Measurements from ENCODE around the gene TRIP6.
"Not testable (repeated sequence)": the region's sequence is repeated elsewhere in the genome, so short reads cannot be mapped to it uniquely, and the experiment has no call there.

TRIP6 gene

DNA sequence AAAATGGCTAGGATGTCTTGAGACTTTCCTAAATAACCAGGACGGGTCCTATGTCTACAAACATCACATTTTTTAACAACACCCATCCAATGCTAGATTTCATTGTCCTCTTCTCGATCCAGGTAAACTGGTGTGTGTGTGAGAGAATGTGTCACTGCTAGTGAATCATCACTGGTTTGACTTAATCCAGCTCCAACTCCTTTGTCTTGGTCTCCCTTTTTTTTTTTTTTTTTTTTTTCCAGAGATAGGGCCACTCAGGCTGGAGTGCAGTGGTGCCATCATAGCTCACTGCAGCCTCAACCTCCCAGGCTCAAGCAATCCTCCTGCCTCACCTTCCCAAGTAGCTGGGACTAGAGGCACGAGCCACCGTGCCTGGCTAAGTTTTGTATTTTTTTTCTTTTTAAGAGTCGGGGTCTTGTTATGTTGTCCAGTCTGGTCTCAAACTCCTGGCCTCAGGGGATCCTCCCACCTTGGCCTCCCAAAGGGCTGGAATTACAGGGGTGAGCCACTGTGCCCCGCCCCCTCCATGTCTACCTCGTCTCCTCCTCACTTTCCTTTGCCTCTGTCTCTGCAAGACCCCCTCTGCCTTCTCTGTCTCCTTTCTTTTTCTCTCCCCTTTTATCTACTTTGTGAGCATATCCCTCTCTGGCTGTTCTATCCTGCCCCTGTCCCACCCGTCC is 24.5 kb downstream of the TRIP6 start:
- DNase-seq = no peak
- ATAC-seq = no peak

- no peak for DNase-seq
- no peak for ATAC-seq
Observed at GRCh38 chr7:100892364-100893317, 25.5 kb downstream of the TRIP6 start.

DNA sequence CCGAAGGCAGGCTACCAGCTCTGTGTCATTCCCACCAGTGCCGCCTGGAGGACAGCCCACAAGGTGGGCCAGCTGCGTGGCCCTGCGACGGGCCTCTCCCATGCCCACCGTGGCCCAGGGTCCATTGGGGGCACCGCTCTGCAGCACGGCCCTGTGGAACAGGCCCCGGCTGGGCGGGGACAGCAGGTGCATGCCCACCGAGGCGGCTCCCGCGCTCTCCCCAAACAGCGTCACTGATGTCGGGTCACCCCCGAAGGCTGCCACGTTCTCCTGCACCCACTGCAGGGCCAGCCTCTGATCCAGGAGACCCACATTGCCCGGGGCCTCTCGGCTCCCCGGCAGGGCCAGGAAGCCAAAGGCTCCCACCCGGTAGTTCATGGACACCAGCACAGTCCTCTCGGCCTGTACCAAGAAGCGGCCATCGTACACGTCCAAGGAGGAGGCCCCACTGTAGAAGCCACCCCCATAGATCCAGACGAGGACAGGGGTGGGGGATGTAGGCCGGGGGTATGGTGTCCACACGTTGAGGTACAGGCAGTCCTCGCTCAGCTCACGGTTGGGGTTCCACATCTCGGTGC is 26.2 kb downstream of the TRIP6 start:
- DNase-seq = no peak
- ATAC-seq = no peak

DNA sequence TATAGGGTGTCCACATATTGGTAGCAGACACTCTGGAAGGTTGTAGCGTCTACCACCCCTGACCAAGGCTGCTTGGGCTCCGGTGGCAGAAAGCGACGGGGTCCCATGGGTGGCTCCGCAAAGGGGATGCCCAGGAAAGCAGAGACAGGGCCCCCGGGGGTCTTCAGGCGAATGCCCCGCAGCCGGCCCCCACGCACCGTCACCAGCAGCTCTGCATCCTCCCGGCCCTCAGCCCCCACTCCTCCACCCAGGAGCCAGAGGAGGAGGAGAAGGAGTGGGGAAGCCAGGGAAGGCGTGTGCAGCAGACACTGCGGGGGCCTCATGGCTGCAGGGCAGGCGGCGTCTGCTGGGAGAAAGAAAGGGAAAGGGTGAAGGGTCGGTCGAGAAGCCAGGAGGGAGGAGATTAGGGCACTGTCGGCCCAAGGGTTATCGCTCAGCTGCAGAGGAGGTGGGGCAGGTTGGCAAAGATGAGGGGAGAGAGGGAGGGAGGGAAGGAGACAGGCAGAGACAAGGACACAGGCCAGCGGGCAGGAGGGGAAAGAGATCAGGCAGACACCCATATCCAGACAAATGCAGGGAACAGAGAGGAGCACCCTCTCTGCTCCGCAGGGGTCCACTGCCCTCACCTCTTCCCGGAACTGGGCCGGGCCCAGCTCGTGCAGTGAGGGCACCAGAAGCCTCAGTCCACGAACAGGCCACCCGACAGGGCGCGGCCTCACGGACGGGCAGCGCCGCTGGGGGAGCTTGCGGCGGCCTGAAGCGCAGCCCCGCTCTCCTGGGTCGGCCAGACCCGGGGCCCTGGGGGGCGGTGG is 26.9 kb downstream of the TRIP6 start:
- ATAC-seq = no peak
- DNase-seq = no peak

DNA sequence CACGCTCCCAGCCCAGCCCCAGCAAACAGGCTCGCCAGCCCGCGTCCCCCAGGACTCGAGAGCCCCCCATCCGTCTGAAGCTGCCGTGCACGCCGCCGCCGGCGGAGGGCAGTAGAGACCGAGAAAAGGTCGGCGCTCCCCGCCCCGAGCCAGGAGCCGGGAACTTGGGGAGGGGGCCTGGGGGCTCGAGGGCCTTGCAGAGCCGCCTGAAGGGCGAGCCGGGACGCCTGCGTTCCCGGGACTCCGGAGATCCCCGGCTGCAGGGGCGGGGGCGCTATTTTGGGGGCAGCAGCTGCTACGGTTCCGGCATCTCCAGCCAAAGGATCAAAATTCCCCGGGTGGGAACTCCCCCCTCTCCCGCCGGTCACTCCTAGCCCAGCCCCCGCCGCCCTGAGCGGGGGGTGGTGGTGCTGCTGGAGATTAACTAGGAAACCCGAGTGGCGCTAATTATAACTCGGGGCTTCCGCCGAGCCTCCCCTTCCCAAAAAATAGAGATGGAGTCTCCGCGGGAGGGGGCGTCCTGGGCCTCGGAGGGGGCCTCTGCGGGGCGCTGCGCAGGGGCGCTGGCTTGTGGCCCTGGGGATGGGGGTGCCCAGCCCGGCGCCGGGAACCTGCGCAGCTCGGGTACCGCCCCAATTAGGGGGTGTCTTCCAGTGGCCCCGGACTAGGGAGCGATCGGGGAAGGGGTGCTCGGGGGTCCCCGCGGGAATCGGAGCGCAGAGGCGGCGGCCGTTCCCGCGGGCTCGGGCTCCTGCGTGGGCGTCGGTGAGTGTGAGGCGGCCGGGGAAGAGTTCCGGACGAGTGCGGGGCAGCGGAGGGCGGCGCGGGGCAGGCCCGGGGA is 27.9 kb downstream of the TRIP6 start:
- peak; percentile 78 for DNase-seq
- ATAC-seq = no peak

GRCh38 chr7:100895701-100895955 is 28.4 kb downstream of the TRIP6 start, which contains the start of gene ACHE:
TSS of gene ACHE (minus strand) at chr7:100895888. CDS start at chr7:100894232, 1,656 bp downstream.
- ATAC-seq (peak; percentile 33), DNase-seq (no peak)

DNA sequence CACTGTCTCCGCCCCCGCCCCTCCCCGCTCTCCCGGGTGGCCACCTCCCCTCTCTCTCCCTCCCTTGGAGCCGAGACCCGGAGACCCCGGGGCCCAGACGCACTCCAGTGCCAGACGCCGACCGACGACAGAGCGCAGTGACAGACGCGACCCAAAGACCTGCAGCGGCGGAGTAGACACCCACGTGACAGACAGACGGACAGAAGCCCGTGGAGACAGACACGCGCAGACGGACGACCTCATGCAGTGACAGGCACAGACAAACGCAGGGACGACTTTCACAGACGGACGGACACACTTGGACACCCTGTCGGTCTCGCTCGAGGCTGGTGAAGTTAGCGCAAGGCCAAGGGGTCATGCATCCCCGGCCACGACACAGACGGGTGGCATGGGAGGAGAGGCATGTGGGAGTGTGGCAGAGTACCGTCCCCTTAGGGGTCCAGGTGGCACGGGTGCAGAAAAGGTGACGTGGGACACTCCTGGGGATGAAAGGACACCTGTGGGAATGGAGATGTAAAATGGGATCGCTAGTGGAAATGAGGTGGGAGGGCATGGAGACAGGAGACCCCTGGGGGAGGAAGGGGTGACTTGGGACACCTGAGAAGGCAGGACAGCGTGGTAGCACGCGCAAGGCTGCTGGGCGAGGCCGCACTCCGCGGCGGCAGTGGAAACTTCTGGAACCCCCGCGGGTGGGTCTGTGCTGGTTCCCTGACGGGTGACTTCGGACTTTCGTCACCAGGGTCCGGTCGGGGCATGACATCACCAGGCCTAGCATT is 29.0 kb downstream of the TRIP6 start:
- ATAC-seq = peak; percentile 24
- peak; percentile 40 for DNase-seq

- peak; percentile 8 for ATAC-seq
- peak; percentile 63 for DNase-seq
Observed at GRCh38 chr7:100896732-100897608, 29.8 kb downstream of the TRIP6 start.

- ATAC-seq = no peak
- DNase-seq = no peak
Observed at GRCh38 chr7:100897772-100898454, 30.7 kb downstream of the TRIP6 start.

- DNase-seq = no peak
- no peak for ATAC-seq
Observed at GRCh38 chr7:100899432-100899831, 32.2 kb downstream of the TRIP6 start.

DNA sequence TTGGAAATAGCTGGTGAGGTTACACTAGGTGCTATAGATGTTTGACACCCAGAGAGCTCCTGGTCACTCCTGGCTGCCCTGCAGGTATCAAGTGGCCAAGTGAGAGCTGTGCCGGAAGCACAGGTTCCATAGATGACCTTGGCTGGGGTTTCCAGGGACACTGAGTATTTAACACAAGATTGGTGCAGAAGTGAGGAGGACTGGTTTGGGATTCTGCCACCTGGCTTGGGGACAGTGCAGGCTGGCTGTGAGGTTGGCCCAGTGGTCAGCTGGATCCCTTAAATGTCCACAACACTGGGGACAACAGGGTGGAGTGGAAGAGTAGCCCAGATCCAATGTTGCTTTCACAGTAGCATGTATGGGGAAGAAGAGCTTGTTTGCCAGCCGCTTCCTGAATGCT is 33.8 kb downstream of the TRIP6 start:
- no peak for ATAC-seq

GRCh38 chr7:100901921-100902332 is 34.7 kb downstream of the TRIP6 start:
- DNase-seq = no peak
- ATAC-seq = no peak

More for the DNA sequence above, 33.8 kb downstream of the TRIP6 start:
- DNase-seq = no peak

- DNase-seq = no peak
- ATAC-seq = no peak
Observed at GRCh38 chr7:100902638-100903037, 35.5 kb downstream of the TRIP6 start.

DNA sequence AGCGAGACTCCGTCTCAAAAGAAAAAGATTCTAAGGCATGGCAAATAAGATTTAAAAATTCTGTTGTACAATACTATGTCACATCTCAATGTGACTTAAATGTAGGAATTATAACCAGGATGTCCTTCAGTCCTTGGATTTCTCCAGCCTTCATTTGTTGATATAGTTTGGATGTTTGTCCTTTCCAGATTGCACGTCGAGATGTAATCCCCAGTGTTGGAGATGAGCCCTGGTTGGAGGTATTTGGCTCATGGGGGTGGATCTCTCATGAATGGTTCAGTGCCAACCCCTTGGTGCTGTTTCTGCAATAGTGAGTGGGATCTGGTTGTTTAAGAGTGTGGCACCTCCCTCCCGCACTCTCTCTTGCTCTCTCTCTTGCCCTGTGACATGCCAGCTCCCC is 41.3 kb downstream of the TRIP6 start:
- DNase-seq (no peak), ATAC-seq (no peak)

DNA sequence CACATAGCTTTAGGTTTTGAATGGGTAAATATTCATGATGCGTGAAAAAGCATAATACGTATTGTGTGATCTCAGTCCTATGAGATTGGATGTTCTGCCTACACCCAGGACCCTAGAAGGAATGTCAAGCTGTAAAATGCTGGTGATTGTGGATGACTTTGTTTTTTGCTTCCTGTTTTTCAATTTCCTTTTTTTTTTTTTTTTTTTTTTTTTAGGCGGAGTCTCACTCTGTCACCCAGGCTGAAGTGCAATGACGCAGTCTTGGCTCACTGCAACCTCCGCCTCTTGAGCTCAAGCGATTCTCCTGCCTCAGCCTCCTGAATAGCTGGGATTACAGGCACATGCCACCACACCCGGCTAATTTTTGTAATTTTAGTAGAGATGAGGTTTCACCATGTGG is 43.3 kb downstream of the TRIP6 start:
- ATAC-seq, DNase-seq: not testable (repeated sequence)

GRCh38 chr7:100911484-100911883 is 44.3 kb downstream of the TRIP6 start:
- no peak for ATAC-seq

DNA sequence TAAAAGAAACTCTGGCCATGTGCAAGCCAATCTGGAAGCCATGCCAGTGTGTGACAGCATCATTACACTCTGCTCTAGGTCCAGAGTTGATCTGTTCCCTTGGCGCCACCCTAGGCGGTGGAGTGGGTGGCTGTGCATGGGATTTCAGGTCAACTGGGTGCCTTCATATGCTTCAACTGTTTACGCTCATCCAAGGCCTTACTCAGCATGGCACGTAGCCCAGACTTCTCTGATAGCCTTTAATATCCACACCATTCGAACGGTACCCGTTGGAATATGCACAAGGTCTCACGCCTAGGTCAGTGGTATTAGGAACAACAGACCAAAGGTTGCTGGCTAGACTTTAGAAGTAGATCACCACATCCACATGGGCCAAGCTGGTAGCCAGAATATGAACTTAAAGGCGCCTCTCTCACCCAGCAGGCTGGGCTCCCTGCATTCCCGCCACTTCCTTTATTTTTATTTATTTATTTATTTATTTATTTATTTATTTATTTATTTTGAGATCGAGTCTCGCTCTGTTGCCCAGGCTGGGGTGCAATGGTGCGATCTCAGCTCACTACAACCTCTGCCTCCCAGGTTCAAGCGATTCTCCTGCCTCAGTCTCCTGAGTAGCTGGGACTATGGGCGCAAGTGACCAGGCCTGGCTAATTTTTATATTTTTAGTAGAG is 47.2 kb downstream of the TRIP6 start:
- ATAC-seq (no peak), DNase-seq (no peak)

More at GRCh38 chr7:100911484-100911883, 44.3 kb downstream of the TRIP6 start:
- DNase-seq = no peak

DNA sequence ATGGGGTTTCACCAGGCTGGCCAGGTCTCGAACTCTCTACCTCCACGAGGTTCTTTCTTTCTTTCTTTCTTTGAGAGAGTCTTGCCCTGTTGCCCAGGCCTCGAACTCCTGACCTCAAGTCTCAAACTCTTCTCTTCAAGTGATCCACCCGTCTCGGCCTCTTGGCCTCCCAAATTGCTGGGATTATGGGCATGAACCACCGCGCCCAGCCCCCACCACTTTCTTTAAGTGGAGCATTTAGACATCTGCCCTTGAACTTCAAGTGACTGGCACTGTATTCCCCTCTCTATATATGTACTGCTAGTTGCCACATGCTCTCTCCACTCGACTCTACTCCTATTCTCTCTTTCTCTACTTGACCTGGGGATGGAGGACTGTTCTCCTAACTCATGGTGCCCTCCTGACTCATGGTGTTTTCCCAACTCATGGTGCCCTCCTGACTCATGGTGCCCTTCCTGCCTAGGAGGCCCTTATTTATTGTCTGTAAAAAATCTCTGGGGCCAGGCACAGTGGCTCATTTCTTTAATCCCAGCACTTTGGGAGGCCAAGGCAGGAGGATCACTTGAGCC is 47.8 kb downstream of the TRIP6 start:
- DNase-seq = no peak
- ATAC-seq = peak; percentile 72

All from stimulated activated naive CD8-positive, alpha-beta T cell treated with anti-CD3 and anti-CD28 coated beads, Interleukin-15, Interleukin-2, amounts not matched to agents 100 U/mL and 50 U/mL, for 24 hours (primary cell).